ENCODE measurements around the gene ZNF883.
A peak's percentile ranks its signal among the peaks of the same experiment; 100 is the strongest.

The ZNF883 gene

GRCh38 chr9:112933696-112934095 is 78.3 kb downstream of the ZNF883 start:
- no peak overlapping the region for H3K4me3 ChIP-seq (ENCODE audit: low read depth, low read length)
- TF ChIP-seq, protein P1, sequence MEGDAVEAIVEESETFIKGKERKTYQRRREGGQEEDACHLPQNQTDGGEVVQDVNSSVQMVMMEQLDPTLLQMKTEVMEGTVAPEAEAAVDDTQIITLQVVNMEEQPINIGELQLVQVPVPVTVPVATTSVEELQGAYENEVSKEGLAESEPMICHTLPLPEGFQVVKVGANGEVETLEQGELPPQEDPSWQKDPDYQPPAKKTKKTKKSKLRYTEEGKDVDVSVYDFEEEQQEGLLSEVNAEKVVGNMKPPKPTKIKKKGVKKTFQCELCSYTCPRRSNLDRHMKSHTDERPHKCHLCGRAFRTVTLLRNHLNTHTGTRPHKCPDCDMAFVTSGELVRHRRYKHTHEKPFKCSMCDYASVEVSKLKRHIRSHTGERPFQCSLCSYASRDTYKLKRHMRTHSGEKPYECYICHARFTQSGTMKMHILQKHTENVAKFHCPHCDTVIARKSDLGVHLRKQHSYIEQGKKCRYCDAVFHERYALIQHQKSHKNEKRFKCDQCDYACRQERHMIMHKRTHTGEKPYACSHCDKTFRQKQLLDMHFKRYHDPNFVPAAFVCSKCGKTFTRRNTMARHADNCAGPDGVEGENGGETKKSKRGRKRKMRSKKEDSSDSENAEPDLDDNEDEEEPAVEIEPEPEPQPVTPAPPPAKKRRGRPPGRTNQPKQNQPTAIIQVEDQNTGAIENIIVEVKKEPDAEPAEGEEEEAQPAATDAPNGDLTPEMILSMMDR (IDR thresholded peaks at IDR 0.05; ENCODE audit: low read depth, low read length) = no peak
- TF ChIP-seq POLR2A (IDR thresholded peaks at IDR 0.05; ENCODE audit: extremely low read depth, insufficient read length) = no peak
- DNase-seq (ENCODE audit: low read depth) = no peak

DNA sequence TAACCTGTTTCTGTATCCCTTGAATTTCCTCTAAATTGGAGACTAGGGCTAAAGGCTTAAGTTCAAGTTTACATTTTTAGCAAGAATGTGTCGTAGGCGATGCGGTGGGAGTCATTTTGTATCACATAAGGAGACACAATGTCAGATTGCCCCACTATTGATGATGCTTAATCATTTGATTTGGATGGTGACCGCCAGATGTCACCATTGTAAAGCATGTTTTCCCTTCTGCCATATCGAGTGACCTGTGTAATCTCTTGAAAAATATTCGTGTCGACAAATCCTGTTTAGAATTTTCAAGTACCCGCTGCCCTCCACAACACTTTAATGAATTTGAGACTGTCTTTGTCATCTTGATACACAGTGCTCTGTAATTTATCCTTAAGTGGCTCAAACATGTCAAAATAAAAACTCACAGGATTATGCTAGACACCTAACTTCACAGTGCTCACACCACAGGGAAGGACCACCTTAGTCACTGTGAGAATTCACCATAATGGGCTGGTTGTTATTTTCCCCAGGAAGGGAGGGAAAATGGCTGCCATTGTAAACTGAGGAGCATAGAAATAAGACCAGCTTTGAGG is 86.8 kb downstream of the ZNF883 start:
- no peak overlapping the region for H3K4me3 ChIP-seq (ENCODE audit: low read depth, low read length)
- TF ChIP-seq, protein P1 (IDR thresholded peaks at IDR 0.05; ENCODE audit: low read depth, low read length) = peak; percentile 44
- TF ChIP-seq POLR2A (IDR thresholded peaks at IDR 0.05; ENCODE audit: extremely low read depth, insufficient read length) = no peak
- DNase-seq (ENCODE audit: low read depth) = peak; percentile 74

GRCh38 chr9:112921549-112921948 is 90.4 kb downstream of the ZNF883 start:
- H3K4me3 ChIP-seq (ENCODE audit: low read depth, low read length) = no peak overlapping the region
- no peak for TF ChIP-seq POLR2A (IDR thresholded peaks at IDR 0.05; ENCODE audit: extremely low read depth, insufficient read length)
- no peak for TF ChIP-seq MAX (IDR thresholded peaks at IDR 0.05; ENCODE audit: low read depth, low read length)
- TF ChIP-seq, protein P1 (IDR thresholded peaks at IDR 0.05; ENCODE audit: low read depth, low read length) = peak; percentile 76
- no peak for TF ChIP-seq MYC (IDR thresholded peaks at IDR 0.05; ENCODE audit: low read depth, low read length)
- peak; percentile 72 for DNase-seq (ENCODE audit: low read depth)

GRCh38 chr9:112917987-112918362 is 94.0 kb downstream of the ZNF883 start:
- no peak overlapping the region for H3K4me3 ChIP-seq (ENCODE audit: low read depth, low read length)
- DNase-seq (ENCODE audit: low read depth) = no peak
- no peak for TF ChIP-seq POLR2A (IDR thresholded peaks at IDR 0.05; ENCODE audit: extremely low read depth, insufficient read length)
- TF ChIP-seq MAX (IDR thresholded peaks at IDR 0.05; ENCODE audit: low read depth, low read length) = no peak
- TF ChIP-seq, protein P1 (IDR thresholded peaks at IDR 0.05; ENCODE audit: low read depth, low read length) = no peak
- no peak for TF ChIP-seq MYC (IDR thresholded peaks at IDR 0.05; ENCODE audit: low read depth, low read length)

DNA sequence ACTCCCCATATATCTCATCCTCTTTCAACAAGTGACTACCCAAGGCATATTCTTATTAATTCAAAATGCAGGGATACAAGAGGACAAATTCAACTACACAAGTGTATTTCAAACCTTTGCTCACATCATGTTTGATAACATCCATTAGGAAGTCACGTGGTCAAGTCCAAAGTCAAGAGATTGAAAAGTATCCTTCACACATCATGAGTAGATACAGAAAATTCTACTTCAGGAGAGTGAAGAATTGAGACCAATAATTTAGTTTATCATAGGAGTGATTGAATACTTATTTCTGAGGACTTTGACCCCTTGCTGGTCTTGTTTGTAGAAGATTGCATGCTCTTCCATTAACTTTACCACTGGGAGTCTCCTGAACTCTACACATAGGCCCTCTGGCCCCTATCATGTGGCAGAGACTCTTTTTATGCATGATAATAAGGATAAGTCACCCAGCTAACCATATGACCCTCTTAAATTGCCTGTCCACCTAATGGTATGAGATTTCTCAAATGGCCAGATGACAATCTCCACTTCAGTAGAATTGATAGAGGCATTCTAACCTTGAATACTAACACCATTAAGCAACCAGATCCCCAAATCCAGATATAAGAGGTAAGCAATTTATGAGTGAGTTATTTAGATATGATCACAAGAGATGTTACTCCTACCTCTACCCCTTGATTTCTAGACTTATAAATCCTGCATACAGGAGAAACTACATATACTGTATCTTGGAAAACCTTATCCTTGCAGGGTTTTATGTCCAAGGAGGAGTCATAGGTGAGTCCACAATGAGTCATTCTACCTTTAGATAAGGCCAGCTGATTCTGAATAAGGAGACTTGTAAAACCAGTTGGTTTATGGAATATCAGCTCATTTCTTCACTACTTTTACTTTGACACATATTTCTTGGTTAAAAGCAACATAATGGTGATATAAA is 94.7 kb downstream of the ZNF883 start:
- H3K4me3 ChIP-seq (ENCODE audit: low read depth, low read length) = no peak overlapping the region
- DNase-seq (ENCODE audit: low read depth) = no peak
- TF ChIP-seq MAX (IDR thresholded peaks at IDR 0.05; ENCODE audit: low read depth, low read length) = no peak
- TF ChIP-seq, protein P1 (IDR thresholded peaks at IDR 0.05; ENCODE audit: low read depth, low read length) = no peak
- TF ChIP-seq MYC (IDR thresholded peaks at IDR 0.05; ENCODE audit: low read depth, low read length) = no peak
- TF ChIP-seq POLR2A (IDR thresholded peaks at IDR 0.05; ENCODE audit: extremely low read depth, insufficient read length) = no peak
